Panc1 (cell line): ENCODE measurements around the gene NAT9. TPM values are rescaled to one million over a fixed set of nuclear protein-coding genes. Genes with fewer than 3 reads are reported as not detected.
A peak's percentile ranks its signal among the peaks of the same experiment; 100 is the strongest.

Experiments
- ATAC-seq: fragments of 200-7000 bp; cut with Tn5 transposase; 2 replicates; pipeline ENCODE4 v1.9.1; 2020; ENCODE audit warnings: mild to moderate bottlenecking, moderate library complexity
- BruUV-seq: library from RNA; stranded (reverse); fragments of 400-500 nt; replicated peaks from 2 replicates; lab custom pipeline; 2021; lab: Mats Ljungman, UMichigan
- CTCF ChIA-PET: fragments of 300-600 bp; sonication (Branson Sonifier 250); formaldehyde crosslinking; loops from one replicate; lab custom pipeline; 2022; ENCODE audit warnings: antibody characterized with exemption; lab: Charles Lee
- POLR2A ChIA-PET: fragments of 300-600 bp; sonication (Branson Sonifier 250); formaldehyde crosslinking; loops from one replicate; lab custom pipeline; 2022; ENCODE audit warnings: antibody characterized with exemption; lab: Charles Lee
- DNase-seq: peaks from one replicate; pipeline ENCODE4 v3.0.0-alpha.2; 2010; ENCODE audit warnings: low read depth, low spot score
- H3K27ac ChIP-seq: 2 replicates; pipeline ENCODE4 v1.5.1; 2011; ENCODE audit warnings: mild to moderate bottlenecking, low read length, inconsistent platforms
- H3K27me3 ChIP-seq: fragments of 200-500 bp; sonication (Bioruptor generic); 2 replicates; pipeline ENCODE4 v1.6.0; 2014; ENCODE audit warnings: low read length, inconsistent platforms; ENCODE audit not compliant: control insufficient read depth, insufficient read depth
- H3K36me3 ChIP-seq: fragments of 200-500 bp; sonication (Bioruptor generic); 2 replicates; pipeline ENCODE4 v1.5.1; 2014; ENCODE audit warnings: inconsistent platforms, mild to moderate bottlenecking, low read length, moderate library complexity; ENCODE audit not compliant: control insufficient read depth, insufficient read depth
- H3K4me1 ChIP-seq: 2 replicates; pipeline ENCODE4 v1.5.1; 2011; ENCODE audit warnings: inconsistent platforms, mild to moderate bottlenecking, low read length, moderate library complexity; ENCODE audit not compliant: control insufficient read depth, insufficient read depth
- H3K4me3 ChIP-seq, 2 experiments: 2 replicates each; pipeline ENCODE4 v1.5.1; 2011 to 2012; ENCODE audit warnings: low read depth in 2 of 2, low read length in 2 of 2, mild to moderate bottlenecking in 2 of 2, inconsistent platforms in 1 of 2, moderate library complexity in 1 of 2
- H3K9me3 ChIP-seq: fragments of 200-500 bp; sonication (Bioruptor generic); 2 replicates; pipeline ENCODE4 v1.5.1; 2014; ENCODE audit warnings: low read depth, mild to moderate bottlenecking, inconsistent platforms, low read length, moderate library complexity; ENCODE audit not compliant: control insufficient read depth, insufficient read depth
- CTCF ChIP-seq: fragments of 450-650 bp; IDR thresholded peaks from 2 replicates; pipeline ENCODE4 v1.5.1; 2017; ENCODE audit warnings: mild to moderate bottlenecking
- POLR2AphosphoS5 ChIP-seq: IDR thresholded peaks from 2 replicates; pipeline ENCODE4 v1.6.1; 2012; ENCODE audit warnings: mild to moderate bottlenecking, low read depth, low read length, moderate library complexity
- REST ChIP-seq, 2 experiments: IDR thresholded peaks; 2 replicates each; pipeline ENCODE4 v1.6.1; 2011 to 2012; ENCODE audit warnings: low read depth in 2 of 2, control low read depth in 1 of 2, low read length in 1 of 2, mild to moderate bottlenecking in 1 of 2, moderate library complexity in 1 of 2; ENCODE audit not compliant: insufficient read depth in 1 of 2
- SIN3A ChIP-seq: IDR thresholded peaks from 2 replicates; pipeline ENCODE4 v1.6.1; 2012; ENCODE audit warnings: low read depth, mild to moderate bottlenecking, low read length, moderate library complexity, borderline replicate concordance; ENCODE audit not compliant: insufficient read depth
- TCF7L2 ChIP-seq: IDR thresholded peaks from 2 replicates; pipeline ENCODE4 v1.6.1; 2011; ENCODE audit warnings: mild to moderate bottlenecking, low read depth, low read length, inconsistent platforms
- in situ Hi-C: cut with HindIII; loops from 2 replicates; pipeline ENCODE4 v1.10.0; 2016; ENCODE audit warnings: low sequenced_read_pairs, low pct_unique_long_range_greater_than_20kb
- intact Hi-C: fragments of 100-400 bp; cut with micrococcal nuclease; formaldehyde crosslinking; loops from one replicate; pipeline ENCODE4 v1.10.0; 2022; ENCODE audit not compliant: unreplicated experiment
- microRNA-seq: library from miRNA; unstranded; fragments of <30 nt; microRNA quantifications from one replicate; pipeline ENCODE4 v1.1.0, GENCODE V29; 2020; ENCODE audit not compliant: unreplicated experiment
- total RNA-seq: library from RNA; stranded (reverse); gene quantifications from one replicate; pipeline ENCODE4 v1.2.1, GENCODE V29; 2021; ENCODE audit not compliant: unreplicated experiment

Gene NAT9
- total RNA-seq, 1 experiment from 2014 or later = 90.1 TPM

- intact Hi-C loops (no loop called here), in situ Hi-C loops (no loop called here)
- BruUV-seq = no TSS peak
- TF ChIP-seq TCF7L2 (no peak), CTCF (no peak), POLR2AphosphoS5 (no peak), REST (IDR thresholded peaks at IDR 0.05; ENCODE audit: insufficient read depth in 1 of 2, low read depth in 2 of 2, low read length in 1 of 2) (no peak), SIN3A (no peak)
- H3K9me3 ChIP-seq = no peaks in the 10 kb centered on the region
- no peak overlapping the region for H3K27ac ChIP-seq
- no peak for DNase-seq
- no peak overlapping the region for H3K4me3 ChIP-seq
- 0 out of 2 replicates have a peak, but pooled peaks cover 3% of the 10 kb centered on the region for H3K27me3 ChIP-seq
- no peaks in the 10 kb centered on the region for H3K4me1 ChIP-seq
- ChIA-PET CTCF (no interaction called here), POLR2A (no interaction called here)
- ATAC-seq = no peak
- H3K36me3 ChIP-seq = no peaks in the 10 kb centered on the region
These were observed 53.4 kb downstream of the NAT9 start for GRCh38 chr17:74722782-74723181.

Small RNA genes lying within 50 kb of the gene (microRNA-seq; reads per million reads assigned to microRNA genes)
- 209 reads per million, percentile 62 among the genes with 10 or more reads in this experiment for gene MIR3615

Other genes with a start within 250 kb of the NAT9 start
- not detected for gene CD300LB, start 244.9 kb downstream of the NAT9 start, total RNA-seq
- not detected for gene CD300C, start 230.2 kb downstream of the NAT9 start, total RNA-seq
- not detected for gene CD300H, start 208.8 kb downstream of the NAT9 start, total RNA-seq
- gene CD300LD, start 184.1 kb downstream of the NAT9 start, total RNA-seq = not detected
- not detected for gene CD300E, start 152.6 kb downstream of the NAT9 start, total RNA-seq
- not detected for gene CD300LF, start 63.4 kb downstream of the NAT9 start, total RNA-seq
- gene RAB37, start 39.1 kb downstream of the NAT9 start, total RNA-seq = 1.5 TPM
- gene NHERF1, start 27.7 kb downstream of the NAT9 start, total RNA-seq = 90.8 TPM
- 0.10 TPM for gene GRIN2C, start 83.5 kb upstream of the NAT9 start, total RNA-seq
- gene FDXR, start 96.6 kb upstream of the NAT9 start, total RNA-seq = 21.8 TPM
- gene FADS6, start 117.3 kb upstream of the NAT9 start, total RNA-seq = not detected
- not detected for gene USH1G, start 146.9 kb upstream of the NAT9 start, total RNA-seq
- gene OTOP2, start 147.9 kb upstream of the NAT9 start, total RNA-seq = not detected
- not detected for gene OTOP3, start 159.6 kb upstream of the NAT9 start, total RNA-seq
- gene HID1, start 196.4 kb upstream of the NAT9 start, total RNA-seq = 10.9 TPM
- 32.0 TPM for gene CDR2L, start 211.3 kb upstream of the NAT9 start, total RNA-seq
- gene MRPL58, start 236.3 kb upstream of the NAT9 start, total RNA-seq = 55.2 TPM